Measurements from ENCODE around the gene FBLIM1.
"Not testable (repeated sequence)": the region's sequence is repeated elsewhere in the genome, so short reads cannot be mapped to it uniquely, and the experiment has no call there.

Gene FBLIM1

GRCh38 chr1:15825800-15826199 is 67.2 kb downstream of the FBLIM1 start:
- DNase-seq: no peak

GRCh38 chr1:15826810-15827507 is 68.4 kb downstream of the FBLIM1 start:
- no peak for DNase-seq

- DNase-seq: not testable (repeated sequence)
Measured at GRCh38 chr1:15827567-15827966, 69.0 kb downstream of the FBLIM1 start.

- not testable (repeated sequence) for DNase-seq
Measured at GRCh38 chr1:15828931-15829330, 70.3 kb downstream of the FBLIM1 start.

DNA sequence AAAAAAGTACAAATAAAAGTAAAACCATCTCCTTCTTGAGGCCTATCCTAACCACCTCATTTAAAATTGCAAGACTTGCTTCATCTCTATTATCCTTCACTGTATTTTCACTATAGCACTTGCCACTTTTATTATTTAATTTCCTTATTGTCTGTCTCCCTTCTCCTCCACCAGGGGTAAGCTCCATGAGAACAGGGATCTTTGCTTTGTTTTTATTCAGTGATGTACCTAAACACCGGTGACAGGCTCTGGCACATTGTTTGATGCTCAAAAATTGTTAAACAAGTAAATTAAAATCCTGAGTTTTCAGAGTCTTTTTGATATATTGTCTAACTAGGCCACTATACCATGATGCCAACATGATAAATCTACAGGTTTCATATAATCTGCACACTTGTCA is 71.7 kb downstream of the FBLIM1 start:
- DNase-seq: no peak

DNA sequence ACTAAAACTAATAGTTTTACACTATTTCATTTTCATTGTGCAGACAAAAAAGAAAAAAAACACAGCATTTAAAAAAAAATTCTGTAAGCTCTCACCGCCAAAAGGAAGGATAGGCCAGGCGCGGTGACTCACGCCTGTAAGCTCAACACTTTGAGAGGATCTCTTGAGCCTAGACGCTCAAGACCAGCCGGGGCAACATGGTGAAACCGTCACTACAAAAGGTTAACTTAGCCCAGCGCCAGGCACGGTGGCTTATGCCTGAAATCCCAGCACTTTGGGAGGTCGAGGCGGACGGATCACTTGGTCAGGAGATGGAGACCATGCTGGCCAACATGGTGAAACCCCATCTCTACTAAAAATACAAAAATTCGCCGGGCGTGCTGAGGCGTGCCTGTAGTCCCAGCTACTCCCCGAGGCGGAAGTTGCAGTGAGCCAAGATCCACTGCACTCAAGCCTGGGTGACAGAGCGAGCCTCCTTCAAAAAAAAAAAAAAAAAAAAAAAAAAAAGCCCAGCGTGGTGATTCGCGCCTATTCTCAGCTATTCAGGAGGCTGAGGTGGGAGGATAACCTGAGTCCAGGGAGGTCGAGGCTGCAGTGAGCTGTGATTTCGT is 74.6 kb downstream of the FBLIM1 start:
- peak; percentile 46 for DNase-seq

GRCh38 chr1:15833842-15834405 is 75.3 kb downstream of the FBLIM1 start:
- DNase-seq: no peak

DNA sequence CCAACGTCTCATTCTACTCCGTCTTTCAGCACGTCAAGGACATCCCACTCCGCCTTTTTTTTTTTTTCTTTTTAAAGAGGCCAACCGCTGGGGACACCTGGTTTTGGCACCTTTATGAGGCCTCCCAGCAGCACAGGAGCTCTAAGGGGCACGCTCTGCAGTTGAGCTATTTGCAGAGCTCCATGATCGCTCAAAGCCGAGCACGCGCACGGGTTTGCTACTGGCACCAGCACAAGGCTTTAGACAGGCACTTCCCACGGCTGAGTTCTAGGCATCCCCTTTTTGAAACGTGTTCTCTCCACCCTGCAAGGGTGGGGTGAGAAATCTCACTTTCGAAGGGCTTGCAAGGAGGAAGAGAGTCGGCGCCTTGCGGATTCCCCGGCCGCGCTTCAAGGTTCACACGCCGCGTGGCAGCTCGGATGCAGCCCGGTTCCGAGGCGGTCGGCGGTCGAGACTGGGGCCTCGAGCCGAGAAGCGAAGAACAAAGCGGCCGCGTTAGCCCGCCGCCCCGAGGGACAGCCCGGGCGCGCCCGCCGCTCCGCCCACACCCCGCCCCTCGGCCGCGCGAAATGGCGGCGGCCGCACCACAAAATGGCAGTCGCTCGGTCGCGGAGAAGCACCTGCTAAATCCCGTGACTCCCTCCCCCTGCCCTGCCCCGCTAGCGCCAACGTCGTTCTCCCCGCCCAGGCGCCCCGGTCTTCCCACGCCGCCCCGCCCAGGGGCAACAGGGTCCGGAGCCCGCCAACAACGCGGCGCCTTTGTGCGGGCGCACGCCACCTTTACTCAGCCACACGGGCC is 76.0 kb downstream of the FBLIM1 start:
- peak; percentile 90 for DNase-seq

DNA sequence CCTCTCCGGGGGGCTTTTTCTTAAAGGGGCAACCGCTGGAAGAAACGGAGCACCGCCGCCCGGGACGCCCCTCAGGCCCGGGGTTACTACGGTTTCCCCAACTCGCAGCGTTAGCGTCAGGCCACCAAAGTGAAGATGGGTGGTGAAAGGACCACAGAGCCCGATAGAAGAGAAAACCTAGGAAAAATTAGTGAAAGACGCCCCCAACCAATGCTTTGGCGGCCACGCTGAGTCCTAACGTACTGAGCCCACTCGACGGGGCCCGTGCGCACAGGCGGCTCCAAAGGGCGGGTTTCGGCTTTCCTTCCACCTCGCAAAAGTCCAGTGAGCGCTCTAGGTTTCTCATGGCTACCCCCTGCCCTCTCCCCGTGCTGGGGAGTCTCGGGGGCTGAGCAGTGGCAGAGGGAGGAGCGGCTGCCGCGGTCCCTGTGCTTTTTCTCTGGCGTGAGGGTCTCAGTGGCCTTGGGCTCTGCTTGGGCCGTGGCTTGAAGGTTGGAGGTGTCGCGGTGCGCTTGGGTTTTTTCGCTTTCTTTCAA is 76.7 kb downstream of the FBLIM1 start:
- no peak for DNase-seq

DNA sequence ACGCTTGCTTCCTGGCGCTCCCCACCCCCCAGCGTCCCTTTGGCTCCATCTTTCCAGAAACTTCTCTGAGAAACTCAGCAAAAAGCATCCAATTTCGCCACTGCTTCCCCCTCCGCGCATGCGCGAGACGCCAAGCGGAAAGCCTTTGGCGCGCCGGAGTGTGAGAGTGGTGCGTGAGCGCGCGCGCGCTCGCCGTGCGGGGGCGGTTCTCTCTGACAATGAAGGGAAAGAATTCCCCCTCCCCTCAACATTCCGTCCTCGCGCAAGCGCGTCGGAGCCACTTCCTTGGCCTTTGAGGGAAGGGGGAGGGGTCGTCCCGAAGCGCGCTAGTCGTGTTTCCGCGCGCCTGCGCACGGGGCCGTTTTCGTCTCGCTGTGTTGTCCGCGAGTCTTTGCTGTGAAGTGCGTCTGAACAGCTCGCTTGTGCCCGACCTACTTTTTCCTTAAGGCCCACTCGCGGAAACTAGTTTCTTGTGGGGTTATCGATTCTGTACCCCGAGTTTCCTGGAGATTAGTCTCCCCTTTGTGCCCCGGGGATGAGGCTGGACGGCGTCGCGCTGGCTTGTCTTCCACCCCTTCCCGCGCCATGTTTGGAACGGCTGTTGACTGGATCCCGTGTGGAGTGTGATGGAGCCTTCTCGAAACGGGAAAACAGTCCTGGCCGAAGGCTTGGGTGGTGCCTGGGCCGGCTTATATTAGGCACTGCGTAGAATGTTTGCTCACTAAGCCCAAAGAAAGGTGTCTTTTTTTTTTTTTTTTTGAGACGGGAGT is 77.3 kb downstream of the FBLIM1 start:
- DNase-seq: peak; percentile 100
